ENCODE data around the gene TSPAN32.
"Not testable (repeated sequence)": the region's sequence is repeated elsewhere in the genome, so short reads cannot be mapped to it uniquely, and the experiment has no call there.

TSPAN32 gene

GRCh38 chr11:2363577-2364370, 62.0 kb downstream of the TSPAN32 start:
- Histone ChIP-seq H3K79me1 (ENCODE audit: low read length) (no peaks in the 10 kb centered on the region), H3K56ac (ENCODE audit: low read length) (no peak overlapping the region), H4K5ac (ENCODE audit: low read length) (no peak overlapping the region), H3K4ac (ENCODE audit: low read depth, low read length) (no peak overlapping the region), H3K18ac (ENCODE audit: low read length) (no peak overlapping the region), H2AK5ac (ENCODE audit: low read length) (no peak overlapping the region), H3K79me2 (ENCODE audit: control insufficient read depth, insufficient read depth, low read length) (no peaks in the 10 kb centered on the region), H2BK15ac (replicated peaks; ENCODE audit: low read depth) (no peak overlapping the region), H3K36me3 (ENCODE audit: control insufficient read depth, insufficient read depth, low read length) (no peaks in the 10 kb centered on the region), H2BK5ac (ENCODE audit: low read length) (no peak overlapping the region), H3K27me3 (ENCODE audit: insufficient read depth, low read length, poor library complexity) (no peaks in the 10 kb centered on the region), H3K4me3 (ENCODE audit: low read length) (no peak overlapping the region), H3K23ac (ENCODE audit: low read length) (no peak overlapping the region), H3K4me2 (ENCODE audit: low read length) (no peak overlapping the region), H2BK120ac (ENCODE audit: low read depth, low read length) (no peak overlapping the region), H3K27ac (ENCODE audit: low read depth, low read length) (no peak overlapping the region), H3K9ac (ENCODE audit: low read length) (no peak overlapping the region), H3K4me1 (ENCODE audit: control insufficient read depth, low read depth, low read length) (no peaks in the 10 kb centered on the region), H4K8ac (ENCODE audit: low read depth, low read length) (no peak overlapping the region)
- DNase-seq, result no peak
- WGBS (ENCODE audit: extremely low coverage, insufficient coverage, low lambda C conversion rate), result no CpG with 5 or more reads among the region's 15 CpGs

- H3K79me2 ChIP-seq (ENCODE audit: control insufficient read depth, insufficient read depth, low read length); H3K4me2 ChIP-seq (ENCODE audit: low read length); H3K27me3 ChIP-seq (ENCODE audit: insufficient read depth, low read length, poor library complexity); H2AK5ac ChIP-seq (ENCODE audit: low read length); H3K9ac ChIP-seq (ENCODE audit: low read length); DNase-seq; H3K23ac ChIP-seq (ENCODE audit: low read length); H3K18ac ChIP-seq (ENCODE audit: low read length); H2BK5ac ChIP-seq (ENCODE audit: low read length); H3K4me1 ChIP-seq (ENCODE audit: control insufficient read depth, low read depth, low read length); H3K4ac ChIP-seq (ENCODE audit: low read depth, low read length); H3K4me3 ChIP-seq (ENCODE audit: low read length); H4K8ac ChIP-seq (ENCODE audit: low read depth, low read length); H2BK15ac ChIP-seq (replicated peaks; ENCODE audit: low read depth); H4K5ac ChIP-seq (ENCODE audit: low read length); H3K56ac ChIP-seq (ENCODE audit: low read length); H3K36me3 ChIP-seq (ENCODE audit: control insufficient read depth, insufficient read depth, low read length); H3K27ac ChIP-seq (ENCODE audit: low read depth, low read length); H2BK120ac ChIP-seq (ENCODE audit: low read depth, low read length); H3K79me1 ChIP-seq (ENCODE audit: low read length): not testable (repeated sequence)
- WGBS (ENCODE audit: extremely low coverage, insufficient coverage, low lambda C conversion rate), result no CpG with 5 or more reads among the region's 12 CpGs
Observed at GRCh38 chr11:2364386-2364785, 62.6 kb downstream of the TSPAN32 start.

GRCh38 chr11:2365571-2366210, 63.9 kb downstream of the TSPAN32 start:
- H3K18ac ChIP-seq (ENCODE audit: low read length), result no peak overlapping the region
- no peak overlapping the region for H3K4ac ChIP-seq (ENCODE audit: low read depth, low read length)
- no peaks in the 10 kb centered on the region for H3K79me2 ChIP-seq (ENCODE audit: control insufficient read depth, insufficient read depth, low read length)
- H3K27ac ChIP-seq (ENCODE audit: low read depth, low read length), result no peak overlapping the region
- no CpG with 5 or more reads among the region's 16 CpGs for WGBS (ENCODE audit: extremely low coverage, insufficient coverage, low lambda C conversion rate)
- no peak overlapping the region for H3K4me2 ChIP-seq (ENCODE audit: low read length)
- no peak overlapping the region for H2BK15ac ChIP-seq (replicated peaks; ENCODE audit: low read depth)
- H3K27me3 ChIP-seq (ENCODE audit: insufficient read depth, low read length, poor library complexity), result no peaks in the 10 kb centered on the region
- no peak overlapping the region for H3K4me3 ChIP-seq (ENCODE audit: low read length)
- no peak overlapping the region for H2BK120ac ChIP-seq (ENCODE audit: low read depth, low read length)
- no peak overlapping the region for H3K56ac ChIP-seq (ENCODE audit: low read length)
- H3K79me1 ChIP-seq (ENCODE audit: low read length), result no peaks in the 10 kb centered on the region
- H4K5ac ChIP-seq (ENCODE audit: low read length), result no peak overlapping the region
- no peak overlapping the region for H3K23ac ChIP-seq (ENCODE audit: low read length)
- no peak overlapping the region for H3K9ac ChIP-seq (ENCODE audit: low read length)
- no peaks in the 10 kb centered on the region for H3K4me1 ChIP-seq (ENCODE audit: control insufficient read depth, low read depth, low read length)
- H2BK5ac ChIP-seq (ENCODE audit: low read length), result no peak overlapping the region
- no peak overlapping the region for H4K8ac ChIP-seq (ENCODE audit: low read depth, low read length)
- DNase-seq, result no peak
- H3K36me3 ChIP-seq (ENCODE audit: control insufficient read depth, insufficient read depth, low read length), result no peaks in the 10 kb centered on the region
- H2AK5ac ChIP-seq (ENCODE audit: low read length), result no peak overlapping the region

- Histone ChIP-seq H3K79me2 (ENCODE audit: control insufficient read depth, insufficient read depth, low read length) (no peaks in the 10 kb centered on the region), H3K4ac (ENCODE audit: low read depth, low read length) (no peak overlapping the region), H3K4me3 (ENCODE audit: low read length) (no peak overlapping the region), H3K36me3 (ENCODE audit: control insufficient read depth, insufficient read depth, low read length) (no peaks in the 10 kb centered on the region), H3K4me1 (ENCODE audit: control insufficient read depth, low read depth, low read length) (no peaks in the 10 kb centered on the region), H3K18ac (ENCODE audit: low read length) (no peak overlapping the region), H2BK15ac (replicated peaks; ENCODE audit: low read depth) (no peak overlapping the region), H3K56ac (ENCODE audit: low read length) (no peak overlapping the region), H4K5ac (ENCODE audit: low read length) (no peak overlapping the region), H2BK120ac (ENCODE audit: low read depth, low read length) (no peak overlapping the region), H2AK5ac (ENCODE audit: low read length) (no peak overlapping the region), H3K27ac (ENCODE audit: low read depth, low read length) (no peak overlapping the region), H3K27me3 (ENCODE audit: insufficient read depth, low read length, poor library complexity) (no peaks in the 10 kb centered on the region), H3K79me1 (ENCODE audit: low read length) (no peaks in the 10 kb centered on the region), H3K4me2 (ENCODE audit: low read length) (no peak overlapping the region), H3K9ac (ENCODE audit: low read length) (no peak overlapping the region), H3K23ac (ENCODE audit: low read length) (no peak overlapping the region), H4K8ac (ENCODE audit: low read depth, low read length) (no peak overlapping the region), H2BK5ac (ENCODE audit: low read length) (no peak overlapping the region)
- no CpG with 5 or more reads among the region's 11 CpGs for WGBS (ENCODE audit: extremely low coverage, insufficient coverage, low lambda C conversion rate)
- DNase-seq, result no peak
Observed at GRCh38 chr11:2366276-2366675, 64.5 kb downstream of the TSPAN32 start.

GRCh38 chr11:2366733-2367132, 64.9 kb downstream of the TSPAN32 start:
- no peak overlapping the region for H2BK5ac ChIP-seq (ENCODE audit: low read length)
- H3K27me3 ChIP-seq (ENCODE audit: insufficient read depth, low read length, poor library complexity), result no peaks in the 10 kb centered on the region
- H4K5ac ChIP-seq (ENCODE audit: low read length), result no peak overlapping the region
- no peak overlapping the region for H3K4me3 ChIP-seq (ENCODE audit: low read length)
- no peaks in the 10 kb centered on the region for H3K36me3 ChIP-seq (ENCODE audit: control insufficient read depth, insufficient read depth, low read length)
- H3K4ac ChIP-seq (ENCODE audit: low read depth, low read length), result no peak overlapping the region
- no peak overlapping the region for H3K18ac ChIP-seq (ENCODE audit: low read length)
- no peak overlapping the region for H3K9ac ChIP-seq (ENCODE audit: low read length)
- no peak for DNase-seq
- no peak overlapping the region for H4K8ac ChIP-seq (ENCODE audit: low read depth, low read length)
- no peak overlapping the region for H3K4me2 ChIP-seq (ENCODE audit: low read length)
- H3K56ac ChIP-seq (ENCODE audit: low read length), result no peak overlapping the region
- no peaks in the 10 kb centered on the region for H3K4me1 ChIP-seq (ENCODE audit: control insufficient read depth, low read depth, low read length)
- no peak overlapping the region for H3K27ac ChIP-seq (ENCODE audit: low read depth, low read length)
- H2AK5ac ChIP-seq (ENCODE audit: low read length), result no peak overlapping the region
- H2BK15ac ChIP-seq (replicated peaks; ENCODE audit: low read depth), result no peak overlapping the region
- no peaks in the 10 kb centered on the region for H3K79me1 ChIP-seq (ENCODE audit: low read length)
- no CpG with 5 or more reads among the region's 7 CpGs for WGBS (ENCODE audit: extremely low coverage, insufficient coverage, low lambda C conversion rate)
- no peaks in the 10 kb centered on the region for H3K79me2 ChIP-seq (ENCODE audit: control insufficient read depth, insufficient read depth, low read length)
- no peak overlapping the region for H2BK120ac ChIP-seq (ENCODE audit: low read depth, low read length)
- no peak overlapping the region for H3K23ac ChIP-seq (ENCODE audit: low read length)
